Thymus (tissue), 11 donors: ENCODE results near the gene TPST1. TPM values are rescaled to one million over a fixed set of nuclear protein-coding genes. Genes with fewer than 3 reads are reported as not detected.
"Not testable (repeated sequence)": the region's sequence is repeated elsewhere in the genome, so short reads cannot be mapped to it uniquely, and the experiment has no call there.

ENCODE experiments used
- DNase-seq, 9 donors: peaks; one replicate each; pipeline ENCODE4 v3.0.0-alpha.2; 2013; ENCODE audit warnings: low spot score in 9 of 9, low read depth in 6 of 9, missing footprints in 1 of 9
- H3K27ac ChIP-seq, 2 donors: one replicate each; pipeline ENCODE4 v1.5.1; 2013; ENCODE audit warnings: control low read depth in 1 of 2, low read depth in 1 of 2, low read length in 1 of 2, mild to moderate bottlenecking in 1 of 2, moderate library complexity in 1 of 2
- H3K27me3 ChIP-seq, 2 donors: one replicate each; pipeline ENCODE4 v1.5.1; 2013; ENCODE audit warnings: low read length in 1 of 2; ENCODE audit not compliant: control insufficient read depth in 2 of 2, insufficient read depth in 1 of 2
- H3K36me3 ChIP-seq, 2 donors: one replicate each; pipeline ENCODE4 v1.5.1; 2013; ENCODE audit warnings: low read length in 1 of 2, mild to moderate bottlenecking in 1 of 2, moderate library complexity in 1 of 2; ENCODE audit not compliant: control insufficient read depth in 2 of 2, insufficient read depth in 2 of 2
- H3K4me1 ChIP-seq, 2 donors: one replicate each; pipeline ENCODE4 v1.5.1; 2013; ENCODE audit warnings: low read length in 2 of 2; ENCODE audit not compliant: control insufficient read depth in 2 of 2, insufficient read depth in 2 of 2
- H3K4me3 ChIP-seq, 2 donors: one replicate each; pipeline ENCODE4 v1.5.1; 2013; ENCODE audit warnings: low read length in 2 of 2, control low read depth in 1 of 2, mild to moderate bottlenecking in 1 of 2
- H3K9me3 ChIP-seq, 2 donors: one replicate each; pipeline ENCODE4 v1.5.1; 2013; ENCODE audit warnings: low read length in 1 of 2, mild to moderate bottlenecking in 1 of 2; ENCODE audit not compliant: control insufficient read depth in 2 of 2, insufficient read depth in 1 of 2
- WGBS: extraction: QIAGEN DNeasy Blood & Tissue Kit; methylation state at CpG from one replicate; pipeline ENCODE4 v1.1.7; 2013; 5-methylcytosine and 5-hydroxymethylcytosine counted together
- polyA plus RNA-seq: library from polyadenylated mRNA; stranded (reverse); fragments of 200-250 nt; gene quantifications from one replicate; pipeline ENCODE4 v1.2.3, GENCODE V29; 2013
- total RNA-seq: library from RNA; stranded (reverse); fragments of 120-200 nt; gene quantifications from one replicate; pipeline ENCODE4 v1.2.4, GENCODE V29; 2013
- donor health status: healthy.

Gene TPST1
- total and polyA plus RNA-seq, 2 donors: 4.7 to 5.8 TPM

GRCh38 chr7:66219805-66220204, 14.7 kb downstream of the TPST1 start:
- Histone ChIP-seq H3K4me3 (no peak overlapping the region), H3K27ac (no peak overlapping the region), H3K4me1 (no peaks in the 10 kb centered on the region), H3K36me3 (no peaks in the 10 kb centered on the region), H3K27me3 (no peaks in the 10 kb centered on the region), H3K9me3 (no peaks in the 10 kb centered on the region)
- WGBS: 89% methylated on average over 1 of the region's 1 CpG
- DNase-seq: no peak

GRCh38 chr7:66221442-66221841, 16.3 kb downstream of the TPST1 start:
- 96% methylated on average over 3 of the region's 3 CpGs for WGBS
- H3K27ac ChIP-seq: no peak overlapping the region

GRCh38 chr7:66227808-66228207, 22.7 kb downstream of the TPST1 start:
- 99% methylated on average over 1 of the region's 1 CpG for WGBS
- no peak overlapping the region for H3K27ac ChIP-seq
- no peak overlapping the region for H3K4me3 ChIP-seq
- H3K9me3 ChIP-seq: peaks cover 0 to 6% of the 10 kb centered on the region in 2 donors
- H3K27me3 ChIP-seq: no peaks in the 10 kb centered on the region
- H3K4me1 ChIP-seq: no peaks in the 10 kb centered on the region
- no peak for DNase-seq
- no peaks in the 10 kb centered on the region for H3K36me3 ChIP-seq

More at GRCh38 chr7:66221442-66221841, 16.3 kb downstream of the TPST1 start:
- Histone ChIP-seq H3K27me3 (no peaks in the 10 kb centered on the region), H3K9me3 (no peaks in the 10 kb centered on the region), H3K36me3 (no peaks in the 10 kb centered on the region), H3K4me3 (no peak overlapping the region), H3K4me1 (no peaks in the 10 kb centered on the region)
- no peak for DNase-seq

- H3K27me3 ChIP-seq, H3K9me3 ChIP-seq, H3K4me3 ChIP-seq, H3K4me1 ChIP-seq, DNase-seq, H3K27ac ChIP-seq, H3K36me3 ChIP-seq: not testable (repeated sequence)
- 98% methylated on average over 24 of the region's 24 CpGs for WGBS
Measured at GRCh38 chr7:66231326-66232216, 26.4 kb downstream of the TPST1 start.

- Histone ChIP-seq H3K36me3 (no peaks in the 10 kb centered on the region), H3K27ac (no peak overlapping the region)
- WGBS: 95% methylated on average over 5 of the region's 5 CpGs
Measured at GRCh38 chr7:66233638-66234037, 28.5 kb downstream of the TPST1 start.

GRCh38 chr7:66236713-66237303, 31.7 kb downstream of the TPST1 start:
- no peak overlapping the region for H3K4me3 ChIP-seq
- no peaks in the 10 kb centered on the region for H3K9me3 ChIP-seq
- no peaks in the 10 kb centered on the region for H3K4me1 ChIP-seq
- H3K36me3 ChIP-seq: no peaks in the 10 kb centered on the region
- no peaks in the 10 kb centered on the region for H3K27me3 ChIP-seq
- DNase-seq: no peak
- 98% methylated on average over 2 of the region's 2 CpGs for WGBS
- H3K27ac ChIP-seq: no peak overlapping the region

More at GRCh38 chr7:66233638-66234037, 28.5 kb downstream of the TPST1 start:
- peaks cover 0 to 6% of the 10 kb centered on the region in 2 donors for H3K9me3 ChIP-seq
- DNase-seq: no peak
- no peaks in the 10 kb centered on the region for H3K27me3 ChIP-seq
- no peak overlapping the region for H3K4me3 ChIP-seq
- H3K4me1 ChIP-seq: no peaks in the 10 kb centered on the region

- Histone ChIP-seq H3K36me3 (no peaks in the 10 kb centered on the region), H3K27ac (no peak overlapping the region), H3K9me3 (no peaks in the 10 kb centered on the region), H3K27me3 (no peaks in the 10 kb centered on the region), H3K4me3 (no peak overlapping the region), H3K4me1 (no peaks in the 10 kb centered on the region)
- 95% methylated on average over 6 of the region's 6 CpGs for WGBS
- no peak for DNase-seq
Measured at GRCh38 chr7:66237906-66238772, 33.0 kb downstream of the TPST1 start.

GRCh38 chr7:66238773-66239466, 33.8 kb downstream of the TPST1 start:
- no peak overlapping the region for H3K27ac ChIP-seq
- no peak overlapping the region for H3K4me3 ChIP-seq
- no peak for DNase-seq
- no peaks in the 10 kb centered on the region for H3K27me3 ChIP-seq
- no peaks in the 10 kb centered on the region for H3K4me1 ChIP-seq
- no peaks in the 10 kb centered on the region for H3K9me3 ChIP-seq
- no peaks in the 10 kb centered on the region for H3K36me3 ChIP-seq
- 90% methylated on average over 5 of the region's 5 CpGs for WGBS
